SK-N-DZ (cell line): ENCODE data around the gene KLF16.

Source experiments
- DNase-seq: peaks from one replicate; pipeline ENCODE4 v3.0.0-alpha.2; 2015; ENCODE audit warnings: low spot score

KLF16 gene

GRCh38 chr19:1843116-1843515 lies 20.3 kb downstream of the KLF16 start:
- DNase-seq = no peak

GRCh38 chr19:1841209-1841924 lies 22.0 kb downstream of the KLF16 start:
- no peak for DNase-seq

DNA sequence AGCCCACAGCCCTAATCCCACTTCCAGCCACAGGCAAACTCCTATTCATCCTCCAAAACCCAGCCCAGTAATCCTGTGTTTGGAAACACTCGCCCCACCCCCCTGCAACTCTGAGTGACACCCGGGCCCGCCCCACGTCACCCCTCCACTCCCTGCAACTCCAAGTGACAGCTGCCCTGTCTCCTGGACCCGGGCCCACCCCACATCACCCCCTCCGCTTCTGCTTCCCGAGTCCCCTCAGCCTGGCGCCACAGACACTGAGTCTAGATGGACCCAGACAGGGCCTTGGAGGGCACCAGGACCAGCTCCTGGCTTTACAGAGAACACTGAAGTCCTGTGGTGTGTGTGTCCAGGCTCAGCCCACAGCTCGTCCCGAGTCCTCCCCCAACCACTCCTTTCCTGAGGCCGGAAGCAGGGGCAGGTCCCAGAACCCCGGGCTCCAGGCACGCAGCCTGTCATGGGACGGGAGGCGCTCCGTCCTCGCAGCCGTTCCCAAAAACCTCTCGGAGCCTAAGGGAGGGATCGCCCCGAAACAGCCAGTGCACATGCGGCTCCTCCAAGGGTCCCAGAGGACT lies 22.8 kb downstream of the KLF16 start:
- DNase-seq = no peak

DNA sequence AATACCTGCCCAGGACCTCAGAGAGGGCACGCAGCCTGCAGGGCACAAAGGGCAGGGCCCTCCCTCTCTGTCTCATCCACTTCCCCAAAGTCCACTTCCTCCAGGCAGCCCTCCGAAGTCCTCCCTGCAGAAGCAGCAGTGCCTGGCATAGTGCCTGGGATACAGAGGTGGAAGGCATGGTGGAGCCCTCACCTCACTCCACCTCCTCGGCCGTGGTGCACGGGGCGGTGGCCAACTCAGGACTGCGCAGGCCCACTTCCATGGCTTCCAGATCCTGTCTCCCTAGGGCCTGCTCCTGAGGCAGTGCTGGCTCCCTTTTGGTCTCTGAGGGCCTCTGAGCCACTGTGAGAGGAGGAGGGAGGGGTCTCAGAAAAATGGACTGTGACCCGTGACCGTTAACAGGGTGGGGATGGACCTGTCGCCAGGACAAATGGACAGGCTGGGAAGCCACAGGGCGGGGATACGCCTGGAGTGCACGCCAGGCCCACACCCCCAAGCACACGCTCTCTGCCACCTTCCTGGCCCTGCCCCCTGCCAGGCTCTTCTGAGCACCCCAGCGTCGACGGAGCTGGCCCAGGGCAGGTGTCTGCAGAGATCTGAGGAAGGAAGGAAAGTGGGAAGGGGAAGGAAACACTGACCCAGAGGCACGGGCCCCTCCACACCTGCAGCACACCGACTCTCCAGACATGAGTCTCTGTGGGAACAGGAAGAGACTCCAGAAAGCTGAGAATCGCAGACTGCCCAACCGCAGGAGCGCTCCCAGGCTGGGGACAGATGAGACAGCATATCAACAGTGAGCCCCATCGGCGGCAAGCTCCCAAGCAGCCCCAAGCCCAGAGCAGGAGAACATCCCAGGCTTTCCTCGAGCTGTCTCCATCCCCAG lies 23.5 kb downstream of the KLF16 start:
- DNase-seq = no peak

GRCh38 chr19:1837625-1838105 lies 25.7 kb downstream of the KLF16 start:
- peak; percentile 58 for DNase-seq

- DNase-seq = no peak
Measured at GRCh38 chr19:1837222-1837565, 26.2 kb downstream of the KLF16 start.

GRCh38 chr19:1836458-1837221 lies 26.7 kb downstream of the KLF16 start:
- DNase-seq = no peak

GRCh38 chr19:1833540-1833939 lies 29.8 kb downstream of the KLF16 start:
- no peak for DNase-seq

- DNase-seq = no peak
Measured at GRCh38 chr19:1832046-1832663, 31.2 kb downstream of the KLF16 start.

DNA sequence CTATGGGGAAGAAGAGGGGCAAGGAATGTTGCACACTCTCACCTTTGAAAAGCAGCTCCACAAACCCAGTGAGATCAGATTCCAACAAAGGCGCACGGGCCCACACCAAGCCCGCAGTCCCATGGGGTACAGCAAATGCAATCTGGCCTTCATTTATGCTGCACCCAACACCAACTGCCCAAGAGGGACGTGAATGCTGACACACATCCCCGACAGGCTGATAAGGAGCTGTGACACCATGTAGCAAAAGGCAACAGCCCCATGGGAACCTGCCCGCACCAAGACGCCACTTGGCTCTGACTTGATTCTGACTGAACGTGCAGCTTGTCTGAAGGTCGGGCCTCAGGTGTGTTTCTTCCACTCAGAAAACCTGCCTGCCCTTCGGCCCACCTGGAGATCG lies 32.4 kb downstream of the KLF16 start:
- no peak for DNase-seq

GRCh38 chr19:1830568-1830967 lies 32.8 kb downstream of the KLF16 start:
- no peak for DNase-seq

DNA sequence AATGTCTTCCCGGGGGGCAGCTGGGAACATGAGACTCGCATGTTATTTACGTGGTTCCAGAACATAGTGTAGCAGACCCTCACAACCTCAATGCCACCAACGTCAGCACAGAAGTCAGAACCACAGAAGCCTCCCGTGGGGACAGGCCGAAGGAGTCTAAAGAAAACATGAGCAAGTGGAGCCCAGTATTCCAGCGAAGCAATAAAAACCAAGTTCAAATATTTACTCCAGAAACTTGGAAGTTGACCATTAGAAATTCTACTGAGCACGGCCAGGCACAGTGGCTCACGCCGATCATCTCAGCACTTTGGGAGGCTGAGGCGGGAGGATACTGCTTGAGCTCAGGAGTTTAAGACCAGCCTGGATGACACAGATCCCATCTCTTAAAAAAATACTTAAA lies 33.4 kb downstream of the KLF16 start:
- DNase-seq = no peak

DNA sequence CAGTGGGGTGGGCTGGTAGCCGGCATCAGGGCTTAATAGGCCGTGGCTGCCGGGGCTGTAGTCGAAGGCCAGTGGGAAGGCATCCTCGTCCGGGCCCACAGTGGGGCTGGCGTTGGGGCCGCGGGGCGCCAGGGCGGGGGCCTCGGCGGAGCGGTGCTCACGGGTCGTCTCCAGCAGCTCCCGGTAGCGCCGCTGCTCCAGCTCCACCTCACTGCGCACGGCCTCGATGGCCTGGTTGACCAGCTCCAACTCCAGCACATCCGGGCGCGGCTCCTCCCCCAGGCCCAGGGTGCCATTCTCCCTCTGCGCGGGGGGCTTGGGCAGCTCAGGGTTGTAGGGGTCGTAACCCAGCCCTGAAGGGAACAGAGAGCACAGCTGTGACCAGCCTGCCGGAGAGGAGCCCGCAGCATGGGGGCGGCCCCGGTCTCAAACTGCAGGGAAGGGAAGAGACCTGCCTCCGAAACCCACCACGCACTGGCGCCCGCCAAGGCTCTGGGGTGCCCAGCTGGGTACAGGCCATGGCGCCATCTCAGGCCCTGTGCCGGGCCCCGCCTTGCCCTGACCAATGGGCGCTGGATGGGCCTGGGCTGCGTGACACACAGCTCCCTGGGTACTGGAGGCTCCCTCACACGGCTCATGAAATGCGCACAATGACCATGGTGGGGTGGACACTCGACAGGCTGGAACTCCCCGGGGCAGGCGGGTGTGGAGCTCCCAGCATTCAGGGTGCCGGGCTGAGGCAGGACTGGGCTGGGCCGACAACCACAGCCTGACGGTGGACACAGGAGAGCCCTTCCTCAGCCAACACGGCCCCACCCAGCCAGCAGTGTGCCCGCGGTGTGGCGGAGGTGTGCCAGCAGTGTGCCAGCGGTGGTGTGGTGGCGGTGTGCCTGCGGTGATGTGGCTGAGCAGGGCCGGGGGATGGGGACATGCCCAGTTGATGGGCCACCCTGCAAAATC lies 34.8 kb downstream of the KLF16 start:
- DNase-seq = no peak

DNA sequence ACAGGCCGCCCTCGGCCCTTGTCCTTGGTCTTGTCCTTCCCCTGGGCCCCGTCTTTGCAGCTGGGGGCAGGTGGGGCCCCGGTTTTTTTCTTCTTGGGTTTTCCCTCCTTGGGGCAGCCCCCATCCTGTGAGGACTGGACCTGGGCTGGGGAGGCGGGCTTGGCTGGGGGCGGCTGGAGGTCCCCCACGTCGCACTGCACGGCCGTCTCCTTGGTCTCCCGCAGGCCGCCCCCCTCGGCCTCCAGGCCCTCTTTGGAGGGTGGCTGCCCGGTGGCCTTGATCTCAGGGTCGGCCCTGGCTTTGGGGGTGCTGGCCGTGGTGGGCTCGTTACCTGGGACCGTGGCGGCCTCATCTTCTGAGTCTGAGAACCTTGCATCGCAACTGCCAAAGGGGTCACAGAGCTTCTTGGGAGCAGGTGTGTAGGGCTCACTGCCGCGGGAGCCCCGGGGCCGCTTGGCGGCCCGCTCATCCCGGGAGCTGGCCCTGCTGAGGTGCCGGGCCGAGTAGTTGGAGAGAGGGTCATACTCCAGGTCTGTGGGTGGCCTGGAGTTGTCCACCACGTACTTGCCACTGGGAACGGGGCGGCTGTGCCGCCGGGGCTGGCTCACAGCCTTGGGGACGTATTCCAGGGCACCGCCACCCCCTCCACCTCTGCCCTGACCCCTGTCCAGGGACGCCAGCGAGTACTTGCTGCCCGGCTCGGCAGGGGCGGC lies 35.7 kb downstream of the KLF16 start:
- no peak for DNase-seq

DNA sequence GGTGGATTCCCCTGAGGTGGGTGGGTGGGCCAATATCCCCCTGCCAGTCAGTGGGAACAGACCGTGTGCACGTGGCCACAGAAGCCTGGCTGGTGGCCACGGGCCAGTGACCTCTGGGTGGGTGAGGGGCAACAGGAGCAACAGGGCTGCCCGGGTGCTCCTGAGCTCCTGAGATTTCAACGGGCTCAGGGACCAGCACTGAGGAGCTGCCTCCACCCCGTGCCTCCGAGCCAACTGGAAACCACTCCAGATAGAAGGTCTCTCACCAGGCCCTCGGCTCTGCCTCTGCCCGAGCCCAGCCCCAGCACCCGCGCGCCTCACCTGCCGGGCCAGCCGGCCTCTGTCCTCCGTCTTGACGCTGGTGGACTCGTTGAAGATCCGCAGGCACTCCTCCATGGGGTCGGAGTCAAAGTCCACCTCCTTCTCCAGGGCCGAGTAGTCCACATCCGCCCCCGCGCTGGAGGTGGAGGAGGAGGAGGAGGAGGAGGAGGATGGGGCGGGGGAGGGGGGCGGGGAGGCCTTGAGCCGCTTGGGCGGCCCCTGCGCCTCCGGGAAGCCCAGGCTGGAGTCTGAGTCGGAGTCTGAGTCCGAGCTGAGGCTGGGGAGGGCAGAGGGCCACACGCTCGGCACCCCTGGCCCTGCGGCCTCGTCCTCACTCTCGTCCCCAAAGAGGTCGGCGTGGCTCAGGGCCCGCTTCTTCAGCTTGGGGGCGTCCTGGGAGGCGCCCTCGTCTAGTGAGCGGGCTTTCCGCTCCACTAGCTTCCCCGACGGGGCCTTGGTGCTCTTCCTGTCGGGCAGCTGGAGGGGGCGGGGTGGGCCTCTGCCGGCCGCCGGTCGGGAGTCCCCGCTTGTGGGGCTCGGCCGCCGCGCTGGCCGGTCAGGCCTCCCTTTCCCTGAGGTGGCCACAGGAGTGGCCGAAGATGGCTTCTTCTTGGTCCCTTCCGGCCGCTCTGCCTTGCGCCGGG lies 36.5 kb downstream of the KLF16 start:
- DNase-seq = no peak

DNA sequence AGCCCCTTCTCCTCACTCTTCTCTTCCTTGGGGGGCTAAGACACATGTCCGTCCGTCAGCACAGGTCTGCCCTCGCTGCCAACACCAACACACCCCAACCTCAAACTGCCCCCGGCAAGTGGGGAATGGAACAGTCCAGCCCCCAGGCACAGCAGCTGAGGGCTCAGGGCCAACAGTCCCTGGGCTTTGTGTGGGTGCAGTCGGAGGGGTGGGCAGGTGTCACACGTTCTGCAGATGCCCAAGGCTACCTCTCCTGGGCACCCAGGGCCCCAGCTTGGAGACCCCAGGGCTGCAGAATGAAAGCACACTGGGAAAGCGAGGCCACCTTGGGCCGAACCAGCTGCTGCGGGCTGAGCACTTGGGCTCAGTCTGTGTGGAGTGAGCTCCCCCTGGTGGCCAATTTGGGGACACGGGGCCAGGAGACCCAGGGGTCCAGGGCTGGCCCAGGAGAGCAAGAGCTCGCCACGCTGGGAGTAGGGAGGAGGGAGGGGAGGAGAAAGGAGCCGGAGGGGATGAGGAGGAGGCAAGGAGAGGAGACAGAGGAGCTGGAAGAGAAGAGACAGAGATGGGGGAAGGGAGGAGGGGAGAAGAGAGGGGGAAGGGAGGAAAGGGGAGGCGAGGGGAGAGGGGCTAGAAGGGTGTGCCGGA lies 37.3 kb downstream of the KLF16 start:
- peak; percentile 81 for DNase-seq

GRCh38 chr19:1824252-1824622 lies 39.1 kb downstream of the KLF16 start:
- DNase-seq = no peak
